ENCODE measurements around the gene WDR5B. TPM values are rescaled to one million over a fixed set of nuclear protein-coding genes. Genes with fewer than 3 reads are reported as not detected.

WDR5B gene
- total and polyA plus RNA-seq, 2 of the 4 experiments (the other 2 are of a cell fraction) = 3.1 to 5.6 TPM

GRCh38 chr3:122461806-122462205, 45.9 kb upstream of the WDR5B start:
- Histone ChIP-seq H3K4ac (ENCODE audit: low read depth, low read length) (no peak overlapping the region), H2BK120ac (ENCODE audit: low read depth, low read length) (no peak overlapping the region), H2BK5ac (ENCODE audit: low read depth, low read length, poor library complexity, severe bottlenecking) (no peak overlapping the region), H3K56ac (ENCODE audit: extremely low read depth, insufficient read depth, low read length) (no peak overlapping the region), H3K79me1 (ENCODE audit: low read depth in 1 of 2, low read length in 2 of 2) (peaks cover 16 to 18% of the 10 kb centered on the region in 2 experiments), H3K9me3 (ENCODE audit: control insufficient read depth, insufficient read depth, low read length) (no peaks in the 10 kb centered on the region), H4K8ac (ENCODE audit: low read depth in 2 of 2, low read length in 2 of 2) (no peak overlapping the region), H3K23ac (ENCODE audit: low read depth, low read length) (no peak overlapping the region), H3K4me2 (ENCODE audit: low read depth, low read length) (no peak overlapping the region), H4K5ac (ENCODE audit: low read depth, low read length) (no peak overlapping the region), H2BK15ac (ENCODE audit: low read depth, low read length) (no peak overlapping the region), H4K91ac (ENCODE audit: insufficient read depth, low read depth, low read length) (no peak overlapping the region), H2BK20ac (ENCODE audit: low read depth, low read length) (no peak overlapping the region), H3K9me1 (ENCODE audit: insufficient read depth, low read length) (no peaks in the 10 kb centered on the region), H3K9ac (ENCODE audit: low read depth, low read length) (no peak overlapping the region), H3K14ac (replicated peaks; ENCODE audit: low read depth, low read length) (no peak overlapping the region), H2AK9ac (replicated peaks; ENCODE audit: low read depth, low read length, poor library complexity) (no peak overlapping the region), H2AK5ac (ENCODE audit: low read depth, low read length) (no peak overlapping the region), H3K36me3 (ENCODE audit: control insufficient read depth, insufficient read depth, low read length) (peaks cover 17% of the 10 kb centered on the region), H3K18ac (ENCODE audit: low read depth, low read length) (no peak overlapping the region), H3K4me1 (ENCODE audit: control insufficient read depth, insufficient read depth, low read length) (no peaks in the 10 kb centered on the region), H3K27ac (ENCODE audit: insufficient read depth, low read length) (no peak overlapping the region), H3K27me3 (ENCODE audit: control insufficient read depth, insufficient read depth, low read length) (no peaks in the 10 kb centered on the region), H2AFZ (replicated peaks; ENCODE audit: low read length, poor library complexity) (no peak overlapping the region), H4K20me1 (ENCODE audit: insufficient read depth, low read length) (no peaks in the 10 kb centered on the region; the same call in 1 of the 2 replicates), H3K4me3 (ENCODE audit: insufficient read depth, low read depth, low read length) (no peak overlapping the region)
- intact Hi-C loops (cut with micrococcal nuclease) (no loop called here), dilution Hi-C loops (cut with HindIII; ENCODE audit: low sequenced_read_pairs, unreplicated experiment) (no loop called here), in situ Hi-C loops (cut with MboI; ENCODE audit: low sequenced_read_pairs) (no loop called here)
- CTCF ChIA-PET = no interaction called here
- ATAC-seq (ENCODE audit: low read depth) (no peak), DNase-seq (no peak)
- POLR2A ChIA-PET (ENCODE audit: unreplicated experiment) = no interaction called here
- BruUV-seq (replicated peaks) = no TSS peak
- TF ChIP-seq MXI1 (IDR thresholded peaks at IDR 0.05; ENCODE audit: borderline replicate concordance, low read depth, low read length) (no peak), MAFK (IDR thresholded peaks at IDR 0.05; ENCODE audit: low read depth, low read length) (no peak), CHD1 (IDR thresholded peaks at IDR 0.05; ENCODE audit: low read depth, low read length) (no peak), CTCF (conservative IDR thresholded peaks at IDR 0.05; ENCODE audit: low read depth, low read length) (no peak), BHLHE40 (IDR thresholded peaks at IDR 0.05; ENCODE audit: low read depth, low read length) (no peak), RCOR1 (IDR thresholded peaks at IDR 0.05; ENCODE audit: insufficient replicate concordance, low read length) (no peak), RFX5 (IDR thresholded peaks at IDR 0.05; ENCODE audit: low read depth, low read length) (no peak), RAD21 (IDR thresholded peaks at IDR 0.05; ENCODE audit: low read length) (no peak), CEBPB (IDR thresholded peaks at IDR 0.05; ENCODE audit: low read depth, low read length) (no peak), USF2 (IDR thresholded peaks at IDR 0.05; ENCODE audit: low read depth, low read length) (no peak), SMC3 (IDR thresholded peaks at IDR 0.05; ENCODE audit: low read depth, low read length) (no peak), ELK1 (IDR thresholded peaks at IDR 0.05; ENCODE audit: borderline replicate concordance, low read depth, low read length) (no peak), NFE2L2 (IDR thresholded peaks at IDR 0.05; ENCODE audit: low read depth, low read length) (no peak), FOS (IDR thresholded peaks at IDR 0.05; ENCODE audit: low read depth, low read length) (no peak), MAZ (IDR thresholded peaks at IDR 0.05; ENCODE audit: borderline replicate concordance, low read depth, low read length) (no peak), POLR2A (IDR thresholded peaks at IDR 0.05; ENCODE audit: low read depth, low read length) (no peak)
- no CpG with 5 or more reads among the region's 3 CpGs for WGBS, 2 experiments (ENCODE audit: extremely low coverage in 2 of 2, insufficient read length in 1 of 2)
